ENCODE data around the gene TERT.

The TERT gene

GRCh38 chr5:1317921-1318565 lies 23.2 kb upstream of the TERT start:
- Histone ChIP-seq H3K4me3 (ENCODE audit: low read depth, low read length) (no peak overlapping the region), H3K4ac (ENCODE audit: low read depth, low read length) (no peak overlapping the region), H4K91ac (ENCODE audit: low read depth, low read length) (no peak overlapping the region), H3K4me2 (ENCODE audit: low read length) (no peak overlapping the region), H3K79me2 (ENCODE audit: control insufficient read depth, insufficient read depth, low read length, poor library complexity) (no peaks in the 10 kb centered on the region), H4K12ac (ENCODE audit: low read depth, low read length) (no peak overlapping the region), H3K27me3 (ENCODE audit: insufficient read depth, low read length) (no peaks in the 10 kb centered on the region), H3K79me1 (ENCODE audit: low read length) (no peaks in the 10 kb centered on the region), H3K18ac (ENCODE audit: low read length) (no peak overlapping the region), H3K9me3 (ENCODE audit: insufficient read depth, low read depth, low read length) (peaks cover 6% of the 10 kb centered on the region), H3K36me3 (ENCODE audit: control insufficient read depth in 1 of 2, insufficient read depth in 2 of 2, low read length in 2 of 2) (peaks cover 50 to 52% of the 10 kb centered on the region in 2 experiments), H3K9ac (ENCODE audit: low read length) (no peak overlapping the region), H4K8ac (ENCODE audit: low read depth, low read length) (no peak overlapping the region), H2BK12ac (ENCODE audit: low read length) (no peak overlapping the region), H2BK5ac (ENCODE audit: low read depth, low read length, poor library complexity) (no peak overlapping the region), H3K4me1 (ENCODE audit: control insufficient read depth in 1 of 2, insufficient read depth in 2 of 2, low read length in 2 of 2) (no peaks in the 10 kb centered on the region), H3K27ac (ENCODE audit: low read depth, low read length) (no peak overlapping the region), H3K23ac (ENCODE audit: low read length) (no peak overlapping the region), H2AK5ac (ENCODE audit: low read length) (no peak overlapping the region), H3K14ac (ENCODE audit: low read length) (no peak overlapping the region), H2BK120ac (ENCODE audit: insufficient read depth, low read length, poor library complexity) (no peak overlapping the region), H2AFZ (ENCODE audit: insufficient read depth, low read length, poor library complexity) (no peak overlapping the region)
- WGBS (ENCODE audit: extremely low coverage, insufficient coverage, insufficient read length), result no CpG with 5 or more reads among the region's 26 CpGs
- DNase-seq, result no peak

DNA sequence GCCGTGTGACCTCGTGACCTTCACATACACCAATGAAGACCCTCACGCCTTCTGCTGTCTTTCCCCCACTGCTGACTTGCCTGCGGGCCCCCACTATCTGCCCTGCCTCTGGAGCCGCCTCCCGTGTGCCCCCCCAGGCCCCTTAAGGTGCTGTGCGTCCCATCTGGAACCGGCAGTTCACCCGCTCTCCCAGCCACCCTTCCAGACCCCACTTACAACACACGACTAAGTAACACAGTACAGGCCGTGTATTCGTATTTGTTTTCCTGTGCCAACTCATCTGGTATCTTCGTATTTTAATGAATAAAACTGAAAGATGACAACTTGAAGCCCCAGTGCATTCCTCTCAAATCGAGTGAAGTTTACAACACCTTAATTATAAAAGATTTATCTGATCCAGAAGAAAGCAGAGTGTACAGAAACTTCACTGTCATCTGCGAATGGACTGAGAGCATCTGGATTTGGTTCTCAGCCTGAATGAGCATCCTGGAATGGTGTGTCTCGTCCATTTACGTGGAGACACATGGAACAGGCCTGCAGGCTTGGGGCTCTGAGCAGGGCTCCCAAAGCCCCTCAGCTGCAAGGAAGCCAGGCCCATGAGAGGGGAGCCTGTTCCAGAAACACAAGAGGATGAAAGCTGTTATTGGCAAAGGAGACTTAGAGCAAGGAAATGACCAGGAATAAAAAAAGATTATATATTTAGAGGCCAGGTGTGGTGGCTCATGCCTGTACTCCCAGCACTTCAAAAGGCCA lies 21.9 kb upstream of the TERT start:
- Histone ChIP-seq H2AFZ (ENCODE audit: insufficient read depth, low read length, poor library complexity) (no peak overlapping the region), H3K18ac (ENCODE audit: low read length) (no peak overlapping the region), H4K12ac (ENCODE audit: low read depth, low read length) (no peak overlapping the region), H4K91ac (ENCODE audit: low read depth, low read length) (no peak overlapping the region), H3K4ac (ENCODE audit: low read depth, low read length) (no peak overlapping the region), H3K79me2 (ENCODE audit: control insufficient read depth, insufficient read depth, low read length, poor library complexity) (no peaks in the 10 kb centered on the region), H2BK5ac (ENCODE audit: low read depth, low read length, poor library complexity) (no peak overlapping the region), H2BK120ac (ENCODE audit: insufficient read depth, low read length, poor library complexity) (no peak overlapping the region), H3K27ac (ENCODE audit: low read depth, low read length) (no peak overlapping the region), H4K8ac (ENCODE audit: low read depth, low read length) (no peak overlapping the region), H2AK5ac (ENCODE audit: low read length) (no peak overlapping the region), H3K4me2 (ENCODE audit: low read length) (no peak overlapping the region), H3K27me3 (ENCODE audit: insufficient read depth, low read length) (no peaks in the 10 kb centered on the region), H3K14ac (ENCODE audit: low read length) (no peak overlapping the region), H3K23ac (ENCODE audit: low read length) (no peak overlapping the region), H3K79me1 (ENCODE audit: low read length) (no peaks in the 10 kb centered on the region), H3K4me1 (ENCODE audit: control insufficient read depth in 1 of 2, insufficient read depth in 2 of 2, low read length in 2 of 2) (no peaks in the 10 kb centered on the region), H3K9ac (ENCODE audit: low read length) (no peak overlapping the region), H2BK12ac (ENCODE audit: low read length) (no peak overlapping the region), H3K4me3 (ENCODE audit: low read depth, low read length) (no peak overlapping the region), H3K9me3 (ENCODE audit: insufficient read depth, low read depth, low read length) (peaks cover 9% of the 10 kb centered on the region), H3K36me3 (ENCODE audit: control insufficient read depth in 1 of 2, insufficient read depth in 2 of 2, low read length in 2 of 2) (peaks cover 40% of the 10 kb centered on the region in 2 experiments)
- DNase-seq, result no peak
- WGBS (ENCODE audit: extremely low coverage, insufficient coverage, insufficient read length), result no CpG with 5 or more reads among the region's 17 CpGs

DNA sequence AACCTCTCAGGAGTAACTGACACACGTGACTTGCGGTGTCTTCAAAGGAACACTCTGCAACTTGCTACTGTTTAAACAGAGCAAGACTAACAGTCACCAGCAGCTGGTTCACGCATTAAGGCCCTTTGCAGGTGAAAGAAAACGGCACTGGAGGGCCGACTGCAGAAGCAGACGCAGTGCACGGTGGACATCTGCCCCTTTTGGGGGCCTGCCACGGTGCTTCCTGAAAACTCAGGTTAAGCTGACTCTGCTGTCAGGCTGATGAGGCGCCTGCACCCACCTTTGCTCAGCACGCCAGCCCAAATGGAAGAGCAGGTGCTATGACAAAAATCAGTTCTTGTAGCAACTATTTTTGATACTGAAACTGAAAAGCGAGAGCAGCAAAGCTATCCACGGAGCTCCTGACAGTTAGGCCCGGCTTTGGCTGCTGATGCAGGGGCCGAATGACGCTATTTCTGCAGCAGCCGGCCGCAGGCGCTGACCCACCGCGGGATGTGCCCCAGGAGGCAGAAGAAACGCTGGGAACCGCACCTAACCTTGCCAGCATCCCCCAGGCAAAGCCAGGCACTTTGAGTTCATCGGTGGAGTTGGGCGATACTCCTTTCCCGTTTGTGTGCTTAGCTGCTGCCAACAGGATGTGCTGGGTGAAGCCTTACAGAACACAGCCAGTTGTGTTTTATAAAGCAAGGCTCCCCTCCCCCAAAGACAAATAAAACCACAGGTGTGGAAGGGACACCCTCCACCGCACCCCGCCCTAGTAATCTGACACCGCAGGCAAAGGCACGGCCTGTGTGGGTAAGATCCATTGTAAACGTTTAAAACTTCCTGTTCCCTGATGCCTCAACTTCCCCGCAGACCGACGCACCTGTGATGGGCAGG lies 21.1 kb upstream of the TERT start:
- Histone ChIP-seq H3K4ac (ENCODE audit: low read depth, low read length) (no peak overlapping the region), H3K4me3 (ENCODE audit: low read depth, low read length) (no peak overlapping the region), H2BK5ac (ENCODE audit: low read depth, low read length, poor library complexity) (no peak overlapping the region), H4K8ac (ENCODE audit: low read depth, low read length) (no peak overlapping the region), H3K79me2 (ENCODE audit: control insufficient read depth, insufficient read depth, low read length, poor library complexity) (no peaks in the 10 kb centered on the region), H3K27me3 (ENCODE audit: insufficient read depth, low read length) (no peaks in the 10 kb centered on the region), H4K12ac (ENCODE audit: low read depth, low read length) (no peak overlapping the region), H3K9me3 (ENCODE audit: insufficient read depth, low read depth, low read length) (peaks cover 14% of the 10 kb centered on the region), H3K23ac (ENCODE audit: low read length) (no peak overlapping the region), H3K18ac (ENCODE audit: low read length) (no peak overlapping the region), H3K36me3 (ENCODE audit: control insufficient read depth in 1 of 2, insufficient read depth in 2 of 2, low read length in 2 of 2) (peaks cover 32 to 33% of the 10 kb centered on the region in 2 experiments), H2BK120ac (ENCODE audit: insufficient read depth, low read length, poor library complexity) (no peak overlapping the region), H3K4me2 (ENCODE audit: low read length) (no peak overlapping the region), H2AFZ (ENCODE audit: insufficient read depth, low read length, poor library complexity) (no peak overlapping the region), H3K79me1 (ENCODE audit: low read length) (no peaks in the 10 kb centered on the region), H2BK12ac (ENCODE audit: low read length) (no peak overlapping the region), H3K14ac (ENCODE audit: low read length) (no peak overlapping the region), H3K4me1 (ENCODE audit: control insufficient read depth in 1 of 2, insufficient read depth in 2 of 2, low read length in 2 of 2) (no peaks in the 10 kb centered on the region), H2AK5ac (ENCODE audit: low read length) (no peak overlapping the region), H4K91ac (ENCODE audit: low read depth, low read length) (no peak overlapping the region), H3K27ac (ENCODE audit: low read depth, low read length) (no peak overlapping the region), H3K9ac (ENCODE audit: low read length) (no peak overlapping the region)
- DNase-seq, result no peak
- no CpG with 5 or more reads among the region's 33 CpGs for WGBS (ENCODE audit: extremely low coverage, insufficient coverage, insufficient read length)

DNA sequence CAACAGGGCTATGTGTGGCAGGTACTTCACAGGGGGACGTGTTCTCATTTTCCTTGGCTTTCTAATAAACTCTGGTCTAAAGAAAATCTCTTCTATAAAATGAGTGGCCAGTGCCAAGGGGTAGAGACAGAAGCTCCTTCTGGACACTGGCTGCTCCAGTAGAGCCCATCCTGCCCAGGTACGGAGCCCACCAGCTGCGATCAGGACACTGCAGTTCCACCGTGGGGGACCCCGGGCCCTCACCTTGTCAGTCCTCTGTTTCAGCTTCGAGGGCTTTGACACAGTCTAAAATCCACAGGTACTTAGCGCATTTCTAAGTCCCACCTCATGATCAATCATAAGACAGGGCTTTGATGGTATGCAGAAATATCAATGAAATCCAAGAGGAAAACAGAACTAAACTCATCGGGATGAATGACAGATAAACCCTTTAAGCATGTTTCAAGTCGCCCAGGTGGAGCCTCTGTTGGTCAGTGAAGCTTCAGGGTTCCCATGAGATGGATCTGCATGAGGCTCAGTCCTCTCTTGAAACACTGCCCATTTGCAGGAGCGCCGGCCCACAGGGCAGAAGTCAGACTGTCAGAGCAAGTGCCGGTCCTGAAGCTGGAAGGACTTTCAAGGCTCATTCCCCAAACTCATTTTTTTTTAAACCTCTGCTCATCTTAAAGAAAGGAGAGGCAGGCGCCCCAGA lies 20.3 kb upstream of the TERT start:
- Histone ChIP-seq H2BK12ac (ENCODE audit: low read length) (no peak overlapping the region), H4K91ac (ENCODE audit: low read depth, low read length) (no peak overlapping the region), H3K36me3 (ENCODE audit: control insufficient read depth in 1 of 2, insufficient read depth in 2 of 2, low read length in 2 of 2) (peaks cover 24 to 26% of the 10 kb centered on the region in 2 experiments), H2AK5ac (ENCODE audit: low read length) (no peak overlapping the region), H3K27me3 (ENCODE audit: insufficient read depth, low read length) (no peaks in the 10 kb centered on the region), H3K18ac (ENCODE audit: low read length) (no peak overlapping the region), H2BK5ac (ENCODE audit: low read depth, low read length, poor library complexity) (no peak overlapping the region), H3K4me1 (ENCODE audit: control insufficient read depth in 1 of 2, insufficient read depth in 2 of 2, low read length in 2 of 2) (no peaks in the 10 kb centered on the region), H3K9ac (ENCODE audit: low read length) (no peak overlapping the region), H3K79me1 (ENCODE audit: low read length) (no peaks in the 10 kb centered on the region), H3K27ac (ENCODE audit: low read depth, low read length) (no peak overlapping the region), H4K12ac (ENCODE audit: low read depth, low read length) (no peak overlapping the region), H3K79me2 (ENCODE audit: control insufficient read depth, insufficient read depth, low read length, poor library complexity) (no peaks in the 10 kb centered on the region), H3K4me2 (ENCODE audit: low read length) (no peak overlapping the region), H3K23ac (ENCODE audit: low read length) (no peak overlapping the region), H3K14ac (ENCODE audit: low read length) (no peak overlapping the region), H3K4ac (ENCODE audit: low read depth, low read length) (no peak overlapping the region), H3K9me3 (ENCODE audit: insufficient read depth, low read depth, low read length) (peaks cover 13% of the 10 kb centered on the region), H4K8ac (ENCODE audit: low read depth, low read length) (no peak overlapping the region), H2AFZ (ENCODE audit: insufficient read depth, low read length, poor library complexity) (no peak overlapping the region), H2BK120ac (ENCODE audit: insufficient read depth, low read length, poor library complexity) (no peak overlapping the region), H3K4me3 (ENCODE audit: low read depth, low read length) (no peak overlapping the region)
- DNase-seq, result no peak
- no CpG with 5 or more reads among the region's 13 CpGs for WGBS (ENCODE audit: extremely low coverage, insufficient coverage, insufficient read length)

Data from trophoblast cell (in vitro differentiated cells and primary cell).